HEK293 (cell line): Measurements from ENCODE around the gene TRMT1.

Experiments used
- CTCF ChIA-PET: fragments of 350-600 bp; formaldehyde crosslinking; extraction: SDS; loops from one replicate; lab custom pipeline; 2021; ENCODE audit warnings: antibody characterized with exemption; lab: Yijun Ruan, JAX
- POLR2A ChIA-PET: fragments of 300-600 bp; formaldehyde crosslinking; extraction: SDS; loops from one replicate; lab custom pipeline; 2020; ENCODE audit warnings: antibody characterized with exemption, inconsistent platforms; lab: Yijun Ruan, JAX
- H3K27ac ChIP-seq: fragments of 200-500 bp; sonication (Bioruptor generic); 2 replicates; pipeline ENCODE4 v1.5.1; 2014; ENCODE audit warnings: low read depth, low read length, control low read depth, inconsistent platforms; ENCODE audit errors: extremely low read depth
- H3K36me3 ChIP-seq, 2 experiments: fragments of 200-500 bp in 1 of 2; sonication (Bioruptor generic) in 1 of 2; 1 replicate in 1 of 2; 2 replicates in 1 of 2; pipeline ENCODE4 v1.5.1; 2014 to 2017; ENCODE audit warnings: inconsistent platforms in 2 of 2, low read length in 2 of 2; ENCODE audit not compliant: control insufficient read depth in 2 of 2, insufficient read depth in 1 of 2
- H3K4me1 ChIP-seq: fragments of 200-500 bp; sonication (Bioruptor generic); 2 replicates; pipeline ENCODE4 v1.5.1; 2014; ENCODE audit warnings: mild to moderate bottlenecking, low read length, inconsistent platforms; ENCODE audit not compliant: control insufficient read depth, insufficient read depth
- H3K4me3 ChIP-seq: 2 replicates; pipeline ENCODE4 v1.5.1; 2011; ENCODE audit warnings: low read depth, mild to moderate bottlenecking, control low read depth, low read length, moderate library complexity
- H3K9me3 ChIP-seq: fragments of 200-500 bp; sonication (Bioruptor generic); 2 replicates; pipeline ENCODE4 v1.5.1; 2014; ENCODE audit warnings: low read depth, low read length, inconsistent platforms; ENCODE audit not compliant: control insufficient read depth, insufficient read depth
- ELK4 ChIP-seq: IDR thresholded peaks from 2 replicates; pipeline ENCODE4 v1.6.1; 2011; ENCODE audit warnings: mild to moderate bottlenecking, low read depth, low read length, borderline replicate concordance
- FEZF1 ChIP-seq: fragments of 450-650 bp; formaldehyde crosslinking; IDR thresholded peaks from 2 replicates; pipeline ENCODE4 v1.5.1; 2016; ENCODE audit warnings: missing biosample characterization, missing genetic modification characterization
- GLI2 ChIP-seq: fragments of 450-650 bp; formaldehyde crosslinking; IDR thresholded peaks from 2 replicates; pipeline ENCODE4; 2017; ENCODE audit warnings: missing biosample characterization, missing genetic modification characterization, low read depth, borderline replicate concordance
- HOXC10 ChIP-seq: sonication (generic); formaldehyde crosslinking; IDR thresholded peaks from 2 replicates; pipeline ENCODE4 v1.8.1; 2023; ENCODE audit warnings: mild to moderate bottlenecking, missing genetic modification reagents
- IKZF3 ChIP-seq: fragments of 450-650 bp; IDR thresholded peaks from 2 replicates; pipeline ENCODE4 v1.5.0; 2018; ENCODE audit warnings: missing biosample characterization, mild to moderate bottlenecking, missing genetic modification characterization, moderate library complexity
- MEIS1 ChIP-seq: sonication (generic); formaldehyde crosslinking; IDR thresholded peaks from 2 replicates; pipeline ENCODE4 v1.8.1; 2022; ENCODE audit warnings: missing genetic modification reagents, mild to moderate bottlenecking, borderline replicate concordance
- PBX3 ChIP-seq: sonication (generic); formaldehyde crosslinking; IDR thresholded peaks from 2 replicates; pipeline ENCODE4 v1.8.1; 2022; ENCODE audit warnings: mild to moderate bottlenecking, moderate library complexity, missing genetic modification reagents
- TCF7L2 ChIP-seq: IDR thresholded peaks from 2 replicates; pipeline ENCODE4 v1.6.1; 2011; ENCODE audit warnings: low read depth, mild to moderate bottlenecking, inconsistent platforms, low read length, moderate library complexity, borderline replicate concordance
- TRIM28 ChIP-seq: IDR thresholded peaks from 2 replicates; pipeline ENCODE4 v1.6.1; 2011; ENCODE audit warnings: low read length, control low read depth, borderline replicate concordance
- ZNF10 ChIP-seq: fragments of 450-650 bp; formaldehyde crosslinking; IDR thresholded peaks from 2 replicates; pipeline ENCODE4 v1.5.1; 2017; ENCODE audit warnings: missing biosample characterization, missing genetic modification characterization
- ZNF112 ChIP-seq: fragments of 450-650 bp; formaldehyde crosslinking; IDR thresholded peaks from 2 replicates; pipeline ENCODE4 v1.5.0; 2017; ENCODE audit warnings: missing biosample characterization, missing genetic modification characterization
- ZNF169 ChIP-seq: fragments of 450-650 bp; formaldehyde crosslinking; IDR thresholded peaks from 2 replicates; pipeline ENCODE4 v1.5.1; 2016; ENCODE audit warnings: missing biosample characterization, missing genetic modification characterization
- ZNF18 ChIP-seq: fragments of 450-650 bp; formaldehyde crosslinking; IDR thresholded peaks from 2 replicates; pipeline ENCODE4 v1.5.1; 2016; ENCODE audit warnings: missing biosample characterization, missing genetic modification characterization
- ZNF280D ChIP-seq: fragments of 450-650 bp; formaldehyde crosslinking; IDR thresholded peaks from 2 replicates; pipeline ENCODE4 v1.5.1; 2016; ENCODE audit warnings: missing biosample characterization, missing genetic modification characterization
- ZNF292 ChIP-seq: fragments of 450-650 bp; formaldehyde crosslinking; IDR thresholded peaks from 2 replicates; pipeline ENCODE4 v1.5.1; 2016; ENCODE audit warnings: low read depth, missing biosample characterization, missing genetic modification characterization, borderline replicate concordance
- ZNF341 ChIP-seq: fragments of 450-650 bp; formaldehyde crosslinking; IDR thresholded peaks from 2 replicates; pipeline ENCODE4; 2016; ENCODE audit warnings: low read depth, missing biosample characterization, missing genetic modification characterization
- ZNF354C ChIP-seq: fragments of 450-650 bp; formaldehyde crosslinking; IDR thresholded peaks from 2 replicates; pipeline ENCODE4 v1.5.1; 2016; ENCODE audit warnings: missing biosample characterization, missing genetic modification characterization, low read depth, borderline replicate concordance
- ZNF449 ChIP-seq: fragments of 450-650 bp; formaldehyde crosslinking; IDR thresholded peaks from 2 replicates; pipeline ENCODE4 v1.5.1; 2017; ENCODE audit warnings: missing biosample characterization, mild to moderate bottlenecking, missing genetic modification characterization, moderate library complexity
- ZNF521 ChIP-seq: fragments of 450-650 bp; formaldehyde crosslinking; IDR thresholded peaks from 2 replicates; pipeline ENCODE4 v1.5.1; 2017; ENCODE audit warnings: missing biosample characterization, mild to moderate bottlenecking, missing genetic modification characterization
- ZNF529 ChIP-seq: fragments of 450-650 bp; formaldehyde crosslinking; IDR thresholded peaks from 2 replicates; pipeline ENCODE4 v1.5.1; 2017; ENCODE audit warnings: missing genetic modification characterization, missing biosample characterization; ENCODE audit not compliant: insufficient replicate concordance
- ZNF530 ChIP-seq: fragments of 450-650 bp; formaldehyde crosslinking; IDR thresholded peaks from 2 replicates; pipeline ENCODE4 v1.5.1; 2016; ENCODE audit warnings: low read depth, missing biosample characterization, missing genetic modification characterization
- ZNF560 ChIP-seq: fragments of 450-650 bp; formaldehyde crosslinking; IDR thresholded peaks from 2 replicates; pipeline ENCODE4 v1.5.1; 2017; ENCODE audit warnings: missing biosample characterization, missing genetic modification characterization, borderline replicate concordance
- ZNF654 ChIP-seq: fragments of 450-650 bp; formaldehyde crosslinking; IDR thresholded peaks from 2 replicates; pipeline ENCODE4 v1.5.1; 2016; ENCODE audit warnings: low read depth, missing biosample characterization, missing genetic modification characterization
- ZNF704 ChIP-seq: fragments of 450-650 bp; formaldehyde crosslinking; IDR thresholded peaks from 2 replicates; pipeline ENCODE4 v1.5.1; 2016; ENCODE audit warnings: missing biosample characterization, missing genetic modification characterization
- ZNF776 ChIP-seq: fragments of 450-650 bp; formaldehyde crosslinking; IDR thresholded peaks from 2 replicates; pipeline ENCODE4 v1.5.0; 2017; ENCODE audit warnings: missing biosample characterization, missing genetic modification characterization, borderline replicate concordance
- ZNF791 ChIP-seq: fragments of 450-650 bp; formaldehyde crosslinking; IDR thresholded peaks from 2 replicates; pipeline ENCODE4 v1.5.1; 2016; ENCODE audit warnings: missing biosample characterization, missing genetic modification characterization
- ZNF843 ChIP-seq: fragments of 450-650 bp; formaldehyde crosslinking; IDR thresholded peaks from 2 replicates; pipeline ENCODE4 v1.5.1; 2016; ENCODE audit warnings: missing biosample characterization, missing genetic modification characterization

TRMT1 gene

GRCh38 chr19:13092606-13093235, 23.8 kb downstream of the TRMT1 start:
- CTCF ChIA-PET: interaction anchor here (0.9 to 7.7 kb wide), 12 partner anchors 8 to 127 kb away, joined by 4 to 274 read pairs (median 14); no protein-coding TSS in a partner anchor

GRCh38 chr19:13092158-13092543, 24.4 kb downstream of the TRMT1 start:
- no peaks in the 10 kb centered on the region for H3K4me1 ChIP-seq
- ChIA-PET CTCF (interaction anchor here (1.0 to 7.7 kb wide), 7 partner anchors 14 to 127 kb away, joined by 3 to 274 read pairs (median 15); no protein-coding TSS in a partner anchor), POLR2A (no interaction called here)
- H3K4me3 ChIP-seq: no peak overlapping the region
- no peak overlapping the region for H3K27ac ChIP-seq
- no peaks in the 10 kb centered on the region for H3K36me3 ChIP-seq
- no peaks in the 10 kb centered on the region for H3K9me3 ChIP-seq
- no peak for TF ChIP-seq ZNF843 (tag by site-specific recombination)
- TF ChIP-seq ZNF530: no peak
- TF ChIP-seq TRIM28: no peak
- TF ChIP-seq HOXC10 (CRISPR knock-in tag): no peak
- no peak for TF ChIP-seq ZNF18 (tag by site-specific recombination)
- TF ChIP-seq MEIS1 (CRISPR knock-in tag): no peak
- TF ChIP-seq ZNF169 (tag by site-specific recombination): no peak
- TF ChIP-seq GLI2: no peak
- no peak for TF ChIP-seq PBX3
- TF ChIP-seq ELK4: no peak
- no peak for TF ChIP-seq ZNF449 (tag by site-specific recombination)
- no peak for TF ChIP-seq ZNF10 (tag by site-specific recombination)
- TF ChIP-seq ZNF521 (tag by site-specific recombination): no peak
- TF ChIP-seq ZNF654: no peak
- TF ChIP-seq ZNF280D (tag by site-specific recombination): no peak
- TF ChIP-seq ZNF354C (tag by site-specific recombination): no peak

More at GRCh38 chr19:13092606-13093235, 23.8 kb downstream of the TRMT1 start:
- H3K4me1 ChIP-seq: no peaks in the 10 kb centered on the region
- H3K36me3 ChIP-seq: no peaks in the 10 kb centered on the region
- no peak overlapping the region for H3K27ac ChIP-seq
- no peak for TF ChIP-seq MEIS1 (CRISPR knock-in tag)
- no peak for TF ChIP-seq ZNF521 (tag by site-specific recombination)
- no peak for TF ChIP-seq ZNF529 (tag by site-specific recombination)
- no peak for TF ChIP-seq ZNF560
- no peak for TF ChIP-seq ZNF791
- TF ChIP-seq ZNF704 (tag by site-specific recombination): no peak
- no peak for TF ChIP-seq ZNF292
- no peak for TF ChIP-seq ZNF776 (tag by site-specific recombination)
- no peak for TF ChIP-seq ZNF112 (tag by site-specific recombination)
- no peak for TF ChIP-seq FEZF1 (tag by site-specific recombination)
- TF ChIP-seq IKZF3: no peak
- no peak for TF ChIP-seq GLI2
- TF ChIP-seq ZNF341: no peak
- TF ChIP-seq TCF7L2: no peak
- POLR2A ChIA-PET: interaction anchor here (1.3 kb wide), 1 partner anchor 39 kb away, joined by 3 read pairs; no protein-coding TSS in a partner anchor
- no peak overlapping the region for H3K4me3 ChIP-seq
- no peaks in the 10 kb centered on the region for H3K9me3 ChIP-seq
